Stimulated activated naive CD8-positive, alpha-beta T cell treated with anti-CD3 and anti-CD28 coated beads, Interleukin-15, Interleukin-2, amounts not matched to agents 100 U/mL and 50 U/mL, for 24 hours (primary cell): ENCODE measurements around the gene GPR25.

Source experiments
- ATAC-seq: fragments of 150-1000 bp; cut with Tn5 transposase; one replicate; pipeline ENCODE4 v1.10.0; 2021
- DNase-seq: peaks from one replicate; pipeline ENCODE4 v3.0.0; 2021

The GPR25 gene, protein sequence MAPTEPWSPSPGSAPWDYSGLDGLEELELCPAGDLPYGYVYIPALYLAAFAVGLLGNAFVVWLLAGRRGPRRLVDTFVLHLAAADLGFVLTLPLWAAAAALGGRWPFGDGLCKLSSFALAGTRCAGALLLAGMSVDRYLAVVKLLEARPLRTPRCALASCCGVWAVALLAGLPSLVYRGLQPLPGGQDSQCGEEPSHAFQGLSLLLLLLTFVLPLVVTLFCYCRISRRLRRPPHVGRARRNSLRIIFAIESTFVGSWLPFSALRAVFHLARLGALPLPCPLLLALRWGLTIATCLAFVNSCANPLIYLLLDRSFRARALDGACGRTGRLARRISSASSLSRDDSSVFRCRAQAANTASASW

DNA sequence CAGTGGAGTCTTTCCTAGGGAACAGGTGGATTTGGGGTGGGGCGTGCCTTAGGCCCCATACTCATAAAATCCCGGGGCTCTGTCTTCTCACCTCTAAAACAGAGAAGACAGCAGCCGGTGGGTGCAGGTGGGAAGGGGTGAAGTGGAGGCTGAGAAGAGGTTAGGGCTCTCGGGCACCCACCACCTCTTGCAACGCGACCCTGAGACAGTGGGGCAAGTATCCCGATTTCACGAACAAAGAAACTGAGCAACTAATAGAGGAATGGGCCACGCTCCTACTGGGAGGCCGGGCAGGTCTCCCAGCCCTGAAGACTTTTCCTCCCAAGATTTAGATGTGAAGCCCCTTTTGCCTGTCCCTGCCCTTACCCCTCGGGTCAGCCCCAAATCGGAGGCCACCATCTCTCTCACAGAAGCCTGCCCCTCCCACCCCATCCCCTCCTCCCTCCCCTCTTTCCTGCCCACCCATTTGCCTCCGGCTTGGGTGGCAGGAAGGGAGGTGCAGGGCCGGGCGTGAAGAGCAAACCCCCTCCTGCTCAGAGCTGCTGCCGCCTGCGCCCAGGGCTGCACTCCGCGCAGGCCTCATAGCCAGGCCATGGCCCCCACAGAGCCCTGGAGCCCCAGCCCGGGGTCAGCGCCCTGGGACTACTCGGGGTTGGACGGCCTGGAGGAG lies at the start of gene GPR25:
TSS of gene GPR25 (plus strand) at position 536 of the 670 bp plus-strand sequence. CDS start at position 593, 57 bp downstream.
- DNase-seq (no peak), ATAC-seq (no peak)

DNA sequence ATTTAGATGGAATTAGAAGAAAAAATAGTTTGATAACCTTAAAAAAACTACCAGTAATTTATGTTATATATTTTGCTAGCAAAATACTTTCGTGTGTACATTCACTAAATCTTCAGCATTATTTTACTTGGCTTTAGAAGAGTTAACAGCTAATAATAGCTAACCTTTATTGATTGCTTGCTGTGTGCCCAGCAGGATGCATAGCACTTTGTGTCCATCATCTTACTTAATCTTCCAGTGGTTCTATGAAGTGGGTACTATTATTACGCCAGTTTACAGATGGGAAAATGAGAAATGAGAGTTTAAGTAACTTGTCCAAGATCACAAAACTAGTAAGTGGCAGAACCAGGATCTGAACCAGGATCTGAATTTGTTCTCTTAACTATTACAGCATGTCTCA lies 41.7 kb upstream of the GPR25 start:
- no peak for ATAC-seq
- DNase-seq: no peak

DNA sequence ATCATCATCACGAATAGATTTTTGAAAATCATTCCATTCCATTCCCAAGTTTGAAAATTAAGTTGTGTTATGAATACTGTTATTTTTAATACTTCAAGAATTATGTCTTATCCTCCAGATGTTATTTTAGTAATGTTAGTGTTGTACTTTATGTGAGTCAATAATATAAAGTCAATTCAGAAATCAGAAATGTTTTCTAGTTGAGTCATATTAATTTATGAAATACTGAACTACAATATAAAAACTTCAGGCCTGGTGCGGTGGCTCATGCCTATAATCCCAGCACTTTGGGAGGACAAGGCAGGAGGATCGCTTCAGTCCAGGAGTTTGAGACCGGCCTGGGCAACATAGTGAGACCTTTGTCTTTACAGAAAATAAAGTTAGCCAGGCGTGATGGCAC lies 38.4 kb upstream of the GPR25 start:
- DNase-seq (no peak), ATAC-seq (no peak)

DNA sequence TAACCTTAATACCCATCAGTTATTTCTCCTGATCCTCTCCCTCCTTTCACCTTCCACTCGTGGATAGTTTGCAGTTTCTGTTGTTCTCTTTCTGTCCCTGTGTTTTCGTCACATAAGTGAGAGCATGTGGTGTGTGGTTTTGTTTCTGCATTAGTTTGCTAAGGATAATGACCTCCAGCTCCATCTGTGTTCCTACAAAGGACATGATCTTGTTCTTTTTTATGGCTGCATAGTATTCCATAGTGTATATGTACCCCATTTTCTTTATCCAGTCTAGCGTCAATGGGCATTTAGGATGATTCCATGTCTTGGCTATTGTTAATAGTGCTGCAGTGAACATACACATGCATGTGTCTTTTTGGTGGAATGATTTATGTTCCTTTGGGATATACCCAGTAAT lies 36.6 kb upstream of the GPR25 start:
- no peak for DNase-seq
- ATAC-seq: no peak

DNA sequence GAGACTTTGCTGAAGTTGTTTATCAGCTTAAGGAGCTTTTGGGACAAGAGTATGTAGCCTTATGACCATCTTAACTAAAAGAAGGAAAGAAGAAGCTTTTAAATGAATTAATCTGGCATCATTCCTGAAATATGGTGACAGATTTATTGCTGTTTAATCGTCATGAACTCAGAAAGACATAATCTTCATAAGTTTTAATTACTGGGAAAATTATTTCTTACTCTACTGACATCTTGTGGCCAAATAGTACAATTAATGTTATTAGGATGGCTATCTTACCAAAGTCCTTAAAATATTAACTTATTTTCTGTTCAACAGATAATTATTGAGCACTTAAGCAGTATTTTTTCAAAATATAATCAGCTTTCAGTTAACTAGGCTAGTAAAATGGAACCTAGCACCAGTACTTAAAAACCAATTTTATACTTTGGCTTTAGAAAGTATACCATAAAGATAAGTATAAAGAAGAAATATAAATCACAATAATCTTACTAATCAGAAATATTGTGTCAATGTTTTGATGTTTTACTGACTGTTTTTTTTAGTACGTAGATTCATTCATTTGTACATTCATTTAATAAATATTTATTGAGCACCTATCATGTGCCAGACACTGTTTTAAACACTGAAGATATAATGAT lies 34.7 kb upstream of the GPR25 start:
- DNase-seq (no peak), ATAC-seq (no peak)

DNA sequence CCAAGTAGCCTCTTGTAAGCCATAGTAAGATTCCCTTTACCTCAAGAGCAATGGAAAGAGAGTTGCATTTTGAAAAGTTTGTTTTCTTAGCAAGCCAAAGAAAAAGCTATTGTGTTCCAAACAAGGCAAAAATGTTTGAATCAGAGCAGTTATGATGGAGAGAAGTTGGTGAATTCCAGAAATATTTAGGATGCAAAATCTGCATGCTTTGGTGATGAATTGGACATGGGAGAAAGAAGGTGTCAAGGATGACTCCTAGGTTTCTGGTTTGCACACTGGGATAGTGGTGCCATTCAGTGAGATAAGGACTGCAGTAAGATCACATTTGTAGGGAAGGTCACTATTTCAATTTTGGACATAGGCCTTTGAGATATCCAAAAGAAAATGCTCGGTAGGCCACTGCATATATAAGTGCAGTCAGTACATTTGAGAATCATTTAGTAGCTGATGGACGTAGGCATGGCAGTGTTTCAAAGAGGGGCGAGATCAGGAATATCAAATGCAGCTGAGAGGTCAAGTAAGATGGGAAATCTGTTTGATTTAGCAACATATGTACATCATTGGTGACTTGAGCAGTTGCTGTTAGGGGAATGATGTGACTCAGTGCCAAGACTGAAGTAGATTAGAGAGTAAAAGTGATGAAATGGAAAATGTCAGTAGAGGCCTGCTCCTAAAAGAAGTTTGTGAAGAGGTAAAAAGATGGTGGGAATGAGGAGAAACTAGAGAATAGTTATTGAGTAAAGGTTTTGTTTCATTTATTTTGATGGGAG lies 33.9 kb upstream of the GPR25 start:
- no peak for ATAC-seq
- no peak for DNase-seq

DNA sequence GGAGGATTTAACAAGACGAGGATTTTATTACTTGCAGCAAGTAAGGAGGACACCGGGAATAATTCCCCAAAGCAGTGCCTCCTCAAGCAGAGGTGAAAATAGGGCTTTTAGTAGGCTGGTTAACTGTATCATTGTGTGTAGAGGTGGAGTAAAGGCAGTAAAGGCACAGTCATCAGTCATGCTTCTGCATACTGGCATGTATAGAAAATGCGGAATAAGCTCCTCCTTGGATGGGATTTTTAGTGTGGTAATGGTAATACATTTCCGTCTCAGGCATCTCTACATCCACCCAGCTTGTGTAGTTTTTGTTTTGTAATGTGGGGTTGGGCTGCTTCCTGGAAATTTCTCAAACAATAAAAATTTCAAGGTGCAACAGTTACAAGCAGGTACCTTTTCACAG lies 27.4 kb upstream of the GPR25 start:
- ATAC-seq (no peak), DNase-seq (no peak)

DNA sequence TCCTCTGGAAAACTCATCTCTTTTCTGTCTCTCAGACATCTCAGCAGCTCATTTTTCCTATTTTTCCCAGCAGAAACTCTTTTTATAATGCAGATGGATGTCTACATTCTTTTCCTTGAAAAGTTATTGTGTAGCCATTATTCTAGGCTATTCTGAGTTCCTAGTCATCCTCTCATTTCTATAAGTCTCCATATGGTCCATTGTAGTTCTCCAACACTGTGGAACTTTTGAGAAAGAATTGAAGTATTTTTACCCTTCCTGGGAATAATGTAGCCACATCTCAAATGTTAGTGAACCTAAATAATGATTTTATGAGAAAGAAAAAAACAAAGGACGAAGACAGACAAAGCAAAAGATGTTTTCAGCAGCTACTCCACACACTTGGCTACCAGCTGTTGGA lies 26.4 kb upstream of the GPR25 start:
- no peak for ATAC-seq
- no peak for DNase-seq

DNA sequence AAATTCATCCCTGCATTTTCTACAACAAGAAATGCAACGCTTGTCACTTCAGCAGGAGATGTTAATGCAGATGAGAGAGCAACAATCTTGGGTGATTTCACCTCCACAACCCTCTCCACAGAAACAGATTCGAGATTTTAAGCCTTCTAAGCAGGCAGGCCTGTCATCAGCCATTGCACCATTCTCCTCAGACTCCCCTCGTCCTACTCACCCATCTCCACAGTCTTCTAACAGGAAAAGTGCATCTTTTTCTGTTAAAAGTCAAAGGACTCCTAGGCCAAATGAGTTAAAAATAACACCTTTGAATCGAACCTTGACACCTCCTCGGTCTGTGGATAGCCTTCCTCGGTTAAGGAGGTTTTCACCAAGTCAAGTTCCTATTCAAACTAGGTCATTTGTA lies 23.4 kb upstream of the GPR25 start:
- DNase-seq (no peak), ATAC-seq (no peak)

DNA sequence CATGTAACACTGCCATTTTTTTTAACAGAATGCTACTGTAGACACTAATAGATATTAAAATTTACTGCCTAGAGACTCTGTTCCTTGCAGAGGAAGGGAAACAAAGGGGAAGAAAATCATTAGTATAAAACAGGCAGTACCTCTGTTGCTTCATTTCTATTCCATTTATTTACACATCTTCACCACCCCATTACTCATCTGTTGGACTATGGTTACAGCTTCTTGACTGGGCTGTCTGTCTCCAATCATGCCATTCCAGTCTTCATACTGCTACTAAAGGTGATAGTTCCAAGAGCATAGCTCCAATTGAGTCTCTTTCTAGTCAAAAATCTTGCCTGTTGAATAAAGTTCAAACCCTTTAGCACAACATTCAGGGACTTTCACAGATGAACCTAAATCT lies 22.2 kb upstream of the GPR25 start:
- ATAC-seq (no peak), DNase-seq (no peak)

DNA sequence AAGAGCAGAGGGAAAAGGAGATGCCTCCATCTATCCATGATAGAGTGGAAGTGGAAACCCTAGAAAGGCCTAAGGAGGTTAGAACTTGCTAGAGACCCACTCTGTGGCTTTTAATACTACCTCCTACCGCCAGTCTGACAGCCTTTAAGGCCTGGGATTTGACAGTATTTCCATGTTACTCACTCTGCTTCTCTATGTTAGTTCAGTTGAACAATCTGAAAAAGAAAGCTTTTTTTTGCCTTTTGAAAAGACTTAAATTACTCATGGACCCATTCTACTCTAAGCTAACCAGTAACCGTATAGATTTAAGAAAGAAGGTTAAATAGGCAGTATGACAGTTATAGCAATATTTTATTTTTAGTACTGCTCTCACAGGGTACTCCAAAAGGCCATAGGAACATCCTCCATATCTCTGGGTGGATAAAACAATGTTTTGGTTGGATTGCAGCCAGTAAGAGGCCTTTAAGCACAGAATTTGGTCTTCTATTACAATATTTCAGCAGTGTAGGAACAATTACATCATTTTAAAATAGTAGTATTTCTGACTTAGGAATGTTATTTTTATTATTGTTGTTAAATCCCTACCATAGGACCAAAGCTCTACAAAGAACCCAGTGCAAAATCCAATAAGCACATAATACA lies 15.9 kb upstream of the GPR25 start:
- DNase-seq: no peak
- ATAC-seq: peak; percentile 52

DNA sequence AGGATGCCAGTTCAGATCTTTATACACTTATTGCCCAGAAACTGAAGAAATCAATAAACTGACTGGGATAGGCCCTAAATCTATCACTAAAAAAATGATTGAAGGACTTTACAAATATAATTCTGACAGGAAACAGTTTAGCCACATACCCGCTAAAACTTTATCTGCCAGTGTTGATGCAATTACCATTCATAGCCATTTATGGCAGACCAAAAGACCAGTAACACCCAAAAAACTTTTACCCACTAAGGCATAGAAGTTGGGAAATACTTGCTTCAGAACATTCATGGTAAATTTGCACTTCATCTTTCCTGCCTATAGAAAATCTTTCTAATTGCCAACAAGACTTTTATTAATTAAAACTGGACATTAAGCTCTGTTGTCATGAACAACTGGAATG lies 15.0 kb upstream of the GPR25 start:
- no peak for DNase-seq
- no peak for ATAC-seq

DNA sequence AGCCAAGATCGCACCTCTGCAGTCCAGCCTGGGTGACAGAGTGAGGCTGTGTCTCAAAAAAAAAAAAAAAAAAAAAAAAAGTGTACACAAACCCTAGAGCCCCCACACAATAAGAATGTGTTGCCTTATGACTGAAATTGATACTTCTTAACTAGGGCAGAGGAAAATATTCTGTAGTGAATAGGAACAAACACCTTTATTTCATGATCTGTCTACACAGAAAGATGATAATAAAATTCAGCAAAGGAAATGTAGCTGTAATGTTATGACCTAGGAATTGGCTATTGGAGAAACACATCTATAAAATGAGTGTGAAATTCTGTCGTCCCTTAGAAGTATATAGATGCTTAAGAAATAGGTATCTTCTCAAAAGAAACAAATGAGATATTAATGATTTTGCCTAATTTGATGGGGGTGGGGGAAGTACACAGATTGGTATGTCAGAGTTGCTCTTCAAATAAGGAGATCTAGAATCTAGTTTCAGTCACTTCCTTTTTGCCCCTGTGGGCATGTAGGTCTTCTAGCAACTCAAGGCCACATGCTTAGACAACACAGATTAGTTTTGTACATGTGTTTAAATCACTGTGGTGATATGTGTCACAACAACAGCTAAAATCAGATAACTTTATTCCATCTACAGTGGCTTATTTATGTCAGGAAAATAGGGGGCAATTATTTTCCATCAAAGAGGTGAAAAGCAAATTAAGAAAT lies 10.7 kb upstream of the GPR25 start:
- DNase-seq (no peak), ATAC-seq (peak; percentile 19)

DNA sequence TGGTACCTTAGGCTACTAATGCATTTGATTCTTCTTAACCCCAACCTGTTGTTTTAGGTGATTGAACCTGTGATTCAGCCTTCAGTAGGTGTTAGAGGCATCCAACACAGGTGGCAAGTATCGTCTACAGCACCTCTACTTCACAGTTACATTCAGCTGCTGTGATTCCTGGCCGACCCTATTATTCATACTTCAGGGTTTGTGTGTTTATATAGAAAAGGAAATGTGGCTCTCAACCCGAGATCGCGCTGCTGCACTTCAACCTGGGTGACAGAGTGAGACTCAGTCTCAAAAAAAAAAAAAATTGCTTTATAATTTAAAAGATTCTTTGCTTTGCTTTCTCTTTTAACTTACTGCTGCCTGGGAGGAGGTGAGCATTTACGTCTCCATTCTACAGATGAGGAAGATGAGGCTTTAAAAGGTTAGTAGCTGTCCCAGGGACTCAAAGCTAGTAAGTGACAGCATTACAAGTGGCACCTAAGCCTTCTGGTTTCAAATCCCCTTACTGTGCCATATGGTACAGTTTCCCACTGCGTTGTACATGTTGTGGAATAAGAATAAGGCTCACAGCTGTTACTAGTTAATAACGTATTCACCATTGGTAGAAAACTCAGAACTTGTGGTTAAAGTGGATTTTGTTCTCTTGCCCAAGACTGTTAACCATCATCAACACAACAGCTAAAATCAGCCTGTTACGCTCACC lies 9.9 kb upstream of the GPR25 start:
- ATAC-seq (no peak), DNase-seq (no peak)

DNA sequence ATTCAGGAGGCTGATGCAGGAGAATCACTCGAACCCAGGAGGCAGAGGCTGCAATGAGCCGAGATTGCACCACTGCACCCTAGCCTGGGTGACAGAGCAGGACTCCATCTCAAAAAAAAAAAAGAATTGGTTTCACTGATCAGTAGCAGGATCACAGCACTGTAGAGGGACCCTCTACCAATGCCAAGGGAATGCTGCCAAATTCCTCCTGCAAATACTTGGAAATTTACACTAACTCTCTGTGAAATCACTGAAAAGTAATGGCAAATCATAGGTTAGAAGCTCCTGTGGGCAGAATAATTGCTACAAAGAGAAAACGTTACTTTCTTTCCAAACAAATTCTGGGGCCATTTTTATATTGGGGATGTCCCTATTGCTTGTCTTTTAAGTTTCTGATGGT lies 6.7 kb upstream of the GPR25 start:
- DNase-seq (no peak), ATAC-seq (no peak)

DNA sequence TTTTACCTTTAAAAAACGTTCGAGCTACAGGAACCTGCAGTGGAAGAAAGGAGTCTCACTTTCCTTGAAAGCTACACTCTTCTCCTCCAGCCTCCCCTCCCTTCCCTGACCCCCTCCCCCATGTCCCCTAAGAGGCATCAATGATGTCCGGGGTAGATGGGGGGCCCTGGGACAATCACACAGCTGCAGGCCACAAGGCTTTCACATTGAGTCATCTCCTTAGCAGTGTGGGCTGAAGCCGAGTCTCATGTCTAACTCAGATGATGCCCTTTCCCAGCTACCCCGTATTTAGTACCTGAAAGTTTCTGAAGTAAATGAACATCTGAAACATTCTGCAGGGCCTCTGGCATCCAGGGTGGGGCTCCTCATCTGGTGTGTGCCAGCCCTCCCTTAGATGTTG lies 6.3 kb upstream of the GPR25 start:
- peak; percentile 73 for DNase-seq
- ATAC-seq: peak; percentile 93

DNA sequence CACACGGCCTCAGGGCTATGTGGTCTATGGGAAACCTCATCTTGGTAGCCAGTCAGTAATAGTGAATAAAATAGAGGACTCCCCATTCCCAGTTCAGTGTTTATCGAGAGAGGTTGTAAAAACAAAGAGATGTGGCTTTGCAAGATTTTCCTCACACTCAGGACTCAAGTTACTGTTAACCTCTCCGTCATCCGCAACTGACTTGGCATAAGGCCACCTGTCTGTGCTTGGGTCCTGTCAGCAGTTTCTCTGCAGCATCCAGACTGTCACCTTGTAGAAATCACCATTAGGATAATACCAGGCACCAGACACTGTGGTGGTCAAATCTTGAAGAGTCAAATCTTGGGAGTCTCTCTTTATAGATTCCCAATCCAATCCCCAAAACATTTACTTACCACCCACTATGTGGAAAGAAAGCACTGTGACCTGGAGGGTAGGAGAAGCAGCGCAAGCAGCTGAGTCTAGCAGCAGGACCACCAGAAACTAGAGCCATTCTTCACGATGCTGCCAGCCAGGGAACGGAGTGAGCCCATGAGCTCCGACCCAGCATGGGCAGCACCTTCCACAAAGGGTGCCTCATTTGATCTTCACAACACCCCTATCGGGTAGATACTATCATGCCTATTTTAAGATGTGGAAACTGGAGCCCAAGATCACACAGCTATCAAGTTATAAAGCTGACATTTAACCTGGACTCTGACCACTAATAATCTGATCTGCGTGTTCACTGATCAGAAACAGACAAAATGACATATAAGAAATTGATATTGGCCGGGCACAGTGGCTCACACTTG lies 5.6 kb upstream of the GPR25 start:
- no peak for ATAC-seq
- no peak for DNase-seq

DNA sequence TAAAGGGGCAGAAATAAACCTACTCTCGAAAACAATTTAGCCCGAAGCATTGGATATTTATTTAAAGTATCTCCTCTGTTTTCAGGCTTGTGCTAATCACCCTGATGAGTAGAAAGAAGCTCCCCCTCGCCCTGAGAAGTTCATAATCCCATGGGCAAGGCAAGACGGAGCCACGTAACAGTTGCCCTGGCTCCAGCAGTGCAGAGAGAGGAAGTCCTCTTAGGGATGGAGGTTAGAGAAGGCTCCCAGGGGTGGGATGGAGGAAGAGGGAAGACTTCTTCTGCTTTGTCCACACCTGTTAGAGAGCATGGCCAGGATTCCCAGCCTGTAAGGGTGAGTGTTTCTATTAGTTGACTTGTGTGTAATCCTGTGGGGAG lies 3.4 kb upstream of the GPR25 start:
- DNase-seq: no peak
- no peak for ATAC-seq

DNA sequence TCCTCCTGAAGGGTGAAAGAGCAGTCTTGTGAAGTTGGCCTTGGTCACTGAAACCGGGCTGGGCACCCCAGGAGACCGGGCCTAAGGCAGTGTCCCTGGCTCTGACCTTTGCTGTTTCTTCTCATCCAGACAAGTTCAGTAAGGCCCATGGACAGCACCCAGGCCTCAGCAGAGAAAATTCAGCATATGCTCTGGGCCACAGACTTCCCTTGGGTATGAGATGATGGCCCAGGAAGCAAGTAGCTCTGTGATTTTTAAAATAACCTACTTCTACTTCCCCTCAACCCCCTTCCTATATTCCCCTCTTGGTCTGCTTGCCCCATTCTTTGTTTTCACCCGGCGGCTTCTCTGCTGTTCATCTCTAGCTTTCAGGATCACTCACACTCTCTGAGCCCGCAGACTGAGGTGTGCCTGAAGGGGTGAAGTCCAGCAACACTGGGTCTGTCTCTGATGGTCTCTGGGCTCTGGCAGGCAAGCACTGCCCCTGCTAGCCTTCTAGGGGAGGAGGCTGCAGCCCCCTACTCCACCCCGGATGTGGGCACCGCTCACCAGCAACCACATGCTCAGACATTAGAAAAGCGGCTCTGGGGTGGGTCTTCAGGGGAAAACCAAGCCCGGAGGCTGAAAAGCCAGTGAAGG lies 2.9 kb upstream of the GPR25 start:
- no peak for DNase-seq
- ATAC-seq: peak; percentile 33
